BJ (cell line): Measurements from ENCODE around the gene MX1. TPM values are rescaled to one million over a fixed set of nuclear protein-coding genes. Genes with fewer than 3 reads are reported as not detected.

Experiments used
- CTCF ChIA-PET: fragments of 350-600 bp; formaldehyde crosslinking; extraction: SDS; loops from one replicate; lab custom pipeline; 2021; ENCODE audit warnings: antibody characterized with exemption, inconsistent platforms; lab: Yijun Ruan, JAX
- POLR2A ChIA-PET: fragments of 300-600 bp; sonication (Branson Sonifier 250); formaldehyde crosslinking; extraction: SDS; loops from one replicate; lab custom pipeline; 2021; ENCODE audit warnings: antibody characterized with exemption; lab: Charles Lee
- DNase-seq: peaks from one replicate; pipeline ENCODE4 v3.0.0-alpha.2; 2011; ENCODE audit warnings: low read depth
- H3K27me3 ChIP-seq: 2 replicates; pipeline ENCODE4 v1.6.0; 2011; ENCODE audit warnings: low read length; ENCODE audit not compliant: control insufficient read depth, insufficient read depth
- H3K36me3 ChIP-seq: 2 replicates; pipeline ENCODE4 v1.5.1; 2011; ENCODE audit warnings: low read length; ENCODE audit not compliant: control insufficient read depth, insufficient read depth
- H3K4me3 ChIP-seq: 2 replicates; pipeline ENCODE4 v1.5.1; 2011; ENCODE audit warnings: low read depth, mild to moderate bottlenecking, control low read depth, low read length
- CTCF ChIP-seq: IDR thresholded peaks from 2 replicates; pipeline ENCODE4 v1.5.1; 2011; ENCODE audit warnings: low read depth, mild to moderate bottlenecking, control low read depth, inconsistent platforms, low read length, moderate library complexity; ENCODE audit not compliant: insufficient read depth
- polyA plus RNA-seq: library from polyadenylated mRNA; depleted of rRNA; stranded (reverse); fragments of >200 nt; gene quantifications from 2 replicates; pipeline ENCODE4 v1.2.3, GENCODE V29; 2011

MX1 gene
- polyA plus RNA-seq, 1 experiment, result 7.2 TPM

- CTCF ChIA-PET, result no interaction called here
- no peaks in the 10 kb centered on the region; the same call in 1 of the 2 replicates for H3K27me3 ChIP-seq
- no peak for TF ChIP-seq CTCF
- H3K4me3 ChIP-seq, result no peak overlapping the region
- POLR2A ChIA-PET, result no interaction called here
- no peaks in the 10 kb centered on the region for H3K36me3 ChIP-seq
- no peak for DNase-seq
Measured at GRCh38 chr21:41479686-41480085, 53.6 kb downstream of the MX1 start.

- CTCF ChIA-PET, result interaction anchor here (2.0 kb wide), 2 partner anchors 10 to 197 kb away, joined by 4 to 8 read pairs; no protein-coding TSS in a partner anchor
Measured at GRCh38 chr21:41480086-41480690, 54.1 kb downstream of the MX1 start.

GRCh38 chr21:41481191-41481590 is 55.2 kb downstream of the MX1 start:
- CTCF ChIA-PET, result interaction anchor here (2.0 kb wide), 2 partner anchors 9 to 198 kb away, joined by 4 to 8 read pairs; no protein-coding TSS in a partner anchor
- no peaks in the 10 kb centered on the region for H3K36me3 ChIP-seq
- no peaks in the 10 kb centered on the region for H3K27me3 ChIP-seq
- DNase-seq, result no peak
- no peak for TF ChIP-seq CTCF
- no peak overlapping the region for H3K4me3 ChIP-seq
- POLR2A ChIA-PET, result no interaction called here

More at GRCh38 chr21:41480086-41480690, 54.1 kb downstream of the MX1 start:
- Histone ChIP-seq H3K4me3 (no peak overlapping the region), H3K36me3 (no peaks in the 10 kb centered on the region), H3K27me3 (no peaks in the 10 kb centered on the region; the same call in 1 of the 2 replicates)
- TF ChIP-seq CTCF, result no peak
- no peak for DNase-seq
- POLR2A ChIA-PET, result no interaction called here

GRCh38 chr21:41482301-41482700 is 56.3 kb downstream of the MX1 start:
- DNase-seq, result no peak
- H3K4me3 ChIP-seq, result no peak overlapping the region
- ChIA-PET POLR2A (no interaction called here), CTCF (interaction anchor here (0.8 to 2.0 kb wide), 5 partner anchors 8 to 199 kb away, joined by 3 to 8 read pairs (median 4); no protein-coding TSS in a partner anchor)
- H3K36me3 ChIP-seq, result no peaks in the 10 kb centered on the region
- TF ChIP-seq CTCF, result no peak
- H3K27me3 ChIP-seq, result no peaks in the 10 kb centered on the region

GRCh38 chr21:41482980-41483379 is 56.9 kb downstream of the MX1 start:
- H3K4me3 ChIP-seq, result no peak overlapping the region
- POLR2A ChIA-PET, result no interaction called here
- DNase-seq, result no peak

More at GRCh38 chr21:41482980-41483379, 56.9 kb downstream of the MX1 start:
- Histone ChIP-seq H3K36me3 (no peaks in the 10 kb centered on the region), H3K27me3 (no peaks in the 10 kb centered on the region)
- no peak for TF ChIP-seq CTCF
- CTCF ChIA-PET, result interaction anchor here (0.8 kb wide), 1 partner anchor 11 kb away, joined by 4 read pairs; no protein-coding TSS in a partner anchor
